ENCODE measurements around the gene MID1.

MID1 gene, protein sequence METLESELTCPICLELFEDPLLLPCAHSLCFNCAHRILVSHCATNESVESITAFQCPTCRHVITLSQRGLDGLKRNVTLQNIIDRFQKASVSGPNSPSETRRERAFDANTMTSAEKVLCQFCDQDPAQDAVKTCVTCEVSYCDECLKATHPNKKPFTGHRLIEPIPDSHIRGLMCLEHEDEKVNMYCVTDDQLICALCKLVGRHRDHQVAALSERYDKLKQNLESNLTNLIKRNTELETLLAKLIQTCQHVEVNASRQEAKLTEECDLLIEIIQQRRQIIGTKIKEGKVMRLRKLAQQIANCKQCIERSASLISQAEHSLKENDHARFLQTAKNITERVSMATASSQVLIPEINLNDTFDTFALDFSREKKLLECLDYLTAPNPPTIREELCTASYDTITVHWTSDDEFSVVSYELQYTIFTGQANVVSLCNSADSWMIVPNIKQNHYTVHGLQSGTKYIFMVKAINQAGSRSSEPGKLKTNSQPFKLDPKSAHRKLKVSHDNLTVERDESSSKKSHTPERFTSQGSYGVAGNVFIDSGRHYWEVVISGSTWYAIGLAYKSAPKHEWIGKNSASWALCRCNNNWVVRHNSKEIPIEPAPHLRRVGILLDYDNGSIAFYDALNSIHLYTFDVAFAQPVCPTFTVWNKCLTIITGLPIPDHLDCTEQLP

DNA sequence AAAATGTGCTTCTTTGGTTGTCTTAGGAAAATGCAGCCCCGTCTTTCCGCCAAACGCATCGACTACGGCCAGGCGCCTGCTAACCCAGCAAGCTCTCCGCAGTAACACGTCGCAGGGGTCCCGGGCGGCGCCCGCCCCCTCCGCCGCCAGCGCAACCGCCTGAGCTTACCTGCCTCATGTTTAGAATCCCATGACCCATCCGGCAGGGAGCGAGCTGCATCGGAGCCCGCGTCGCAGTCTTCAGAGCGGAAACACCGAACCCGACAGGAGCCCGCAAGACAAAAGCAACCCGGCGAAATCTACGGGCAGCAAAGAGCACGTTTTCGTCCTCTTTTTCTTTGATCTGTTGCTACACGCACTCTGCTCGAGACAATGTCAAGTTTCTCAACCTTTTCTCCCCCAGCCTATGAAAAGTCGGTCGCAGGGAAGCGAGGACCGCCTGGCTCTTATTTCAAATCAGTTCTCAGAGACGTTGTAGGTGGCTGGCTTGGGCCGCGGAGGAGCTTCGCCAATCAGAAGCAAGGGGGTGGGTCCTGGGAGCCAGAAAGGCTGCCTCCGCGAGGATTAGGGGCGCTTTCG lies at the start of gene MID1:
Gene MID1, minus strand, starts transcription at position 465 of the 579 bp plus-strand sequence. CDS start 53,038 bp downstream, outside the sequence.
- DNase-seq (ENCODE audit: low read depth) = no peak

DNA sequence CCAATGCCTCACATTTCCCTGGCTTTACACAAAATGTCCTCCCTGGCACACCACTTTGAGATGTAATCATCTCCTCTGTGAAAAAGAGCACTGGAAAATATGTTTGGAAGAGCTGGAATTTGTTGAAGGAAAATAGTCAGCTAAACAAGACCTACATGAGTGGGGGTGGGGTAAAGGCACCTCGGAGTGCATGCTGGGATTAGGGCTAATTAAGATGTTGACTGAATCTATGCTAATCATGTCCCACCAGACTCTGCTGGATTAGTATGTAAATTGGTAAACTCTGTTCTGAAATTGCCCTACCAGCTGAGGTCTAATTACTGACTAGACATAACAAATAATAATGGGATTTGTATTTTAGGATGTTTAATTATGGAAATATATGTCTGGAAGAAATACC lies 46.8 kb upstream of the MID1 start:
- no peak for DNase-seq (ENCODE audit: low read depth)

DNA sequence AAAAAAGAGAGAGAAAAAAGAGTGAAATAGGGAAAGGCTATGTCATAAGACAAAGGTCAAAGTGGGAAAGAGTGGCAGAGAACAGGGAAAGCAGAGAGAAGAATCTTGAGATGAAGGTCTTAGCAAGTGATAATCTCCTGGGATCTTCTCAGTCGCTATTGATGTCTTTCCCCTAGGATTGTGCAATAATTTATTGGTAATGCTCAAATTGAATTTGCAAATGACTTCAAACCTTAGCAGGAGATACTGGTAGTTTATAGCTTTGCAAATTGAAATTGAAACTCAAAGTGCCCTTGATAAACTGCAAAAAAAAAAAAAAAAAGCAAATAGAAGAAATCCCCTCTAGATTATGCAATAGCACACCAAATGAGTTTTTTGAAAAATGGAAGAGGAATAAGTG lies 45.7 kb upstream of the MID1 start:
- DNase-seq (ENCODE audit: low read depth) = no peak

DNA sequence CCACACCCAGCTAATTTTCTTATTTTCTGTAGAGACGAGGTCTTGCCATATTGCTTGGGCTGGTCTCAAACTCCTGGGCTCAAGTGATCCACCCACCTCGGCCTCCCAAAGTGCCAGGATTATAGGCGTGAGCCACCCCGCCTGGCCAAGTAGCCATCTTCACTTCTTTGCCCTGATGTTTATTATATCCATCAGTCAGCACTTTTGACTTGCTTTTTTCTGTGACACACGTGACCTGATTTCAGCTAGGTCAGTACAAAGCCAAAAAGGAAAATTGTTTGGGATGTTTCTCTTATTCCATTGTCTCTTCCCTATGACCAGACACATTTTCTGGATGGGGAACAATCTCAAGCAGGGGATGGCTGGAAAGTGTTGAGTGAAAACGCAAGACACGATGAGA lies 45.3 kb upstream of the MID1 start:
- no peak for DNase-seq (ENCODE audit: low read depth)

DNA sequence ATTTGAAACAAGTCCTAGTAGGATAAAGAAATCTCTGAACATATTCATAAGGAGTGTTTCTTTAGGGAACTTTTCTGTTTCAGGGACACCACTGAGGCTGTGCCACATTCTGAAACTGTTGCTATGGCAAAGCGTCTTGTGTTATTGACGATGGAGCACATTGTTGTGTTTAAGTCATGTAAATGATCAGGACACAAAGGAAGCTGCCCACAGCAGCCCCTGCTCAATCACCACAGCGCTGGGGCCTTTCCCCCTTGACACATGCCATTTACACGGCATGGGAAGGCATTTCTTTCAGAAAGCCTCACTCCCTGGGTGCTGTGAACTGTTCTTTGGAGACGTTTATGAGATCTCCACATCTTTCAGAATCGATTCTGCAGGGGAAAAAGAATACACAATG lies 39.8 kb upstream of the MID1 start:
- DNase-seq (ENCODE audit: low read depth) = no peak

DNA sequence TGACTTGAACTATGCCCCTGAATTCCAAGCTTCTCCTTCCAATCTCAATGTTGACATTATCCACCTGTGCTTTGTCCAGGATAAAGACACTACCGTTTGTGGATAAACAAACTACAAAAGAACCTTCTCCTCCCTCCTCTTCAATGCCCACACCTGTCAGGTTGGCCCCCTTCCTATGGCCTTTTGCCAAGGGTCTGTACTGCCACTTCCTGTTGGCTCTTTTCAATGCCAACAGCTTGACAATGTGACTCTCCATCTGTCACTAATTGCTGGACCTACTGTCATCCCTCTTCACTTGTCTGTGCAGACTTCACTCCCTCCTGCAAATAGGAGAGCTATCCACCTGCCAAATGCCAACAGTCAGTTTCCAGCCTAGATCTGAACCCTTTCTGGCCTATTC lies 35.8 kb upstream of the MID1 start:
- DNase-seq (ENCODE audit: low read depth) = no peak

DNA sequence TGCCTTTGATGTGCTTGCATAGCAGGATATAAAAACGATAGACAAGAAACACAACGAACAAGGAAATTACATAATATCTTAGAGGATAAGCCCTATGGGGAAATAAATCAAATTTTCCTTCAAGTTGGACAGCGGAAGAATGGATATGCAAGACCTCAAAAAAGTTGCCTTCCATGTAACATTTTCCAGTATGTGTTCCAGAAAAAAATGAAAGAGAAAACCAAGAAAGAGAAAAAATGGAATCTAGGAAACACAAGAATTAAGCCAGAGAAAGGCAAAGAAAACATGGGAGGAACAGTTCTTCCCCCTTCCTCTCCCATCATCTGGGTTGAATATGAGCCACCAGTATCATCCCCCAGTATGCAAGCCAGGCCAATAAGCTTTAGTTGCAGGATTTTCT lies 34.6 kb upstream of the MID1 start:
- DNase-seq (ENCODE audit: low read depth) = no peak

DNA sequence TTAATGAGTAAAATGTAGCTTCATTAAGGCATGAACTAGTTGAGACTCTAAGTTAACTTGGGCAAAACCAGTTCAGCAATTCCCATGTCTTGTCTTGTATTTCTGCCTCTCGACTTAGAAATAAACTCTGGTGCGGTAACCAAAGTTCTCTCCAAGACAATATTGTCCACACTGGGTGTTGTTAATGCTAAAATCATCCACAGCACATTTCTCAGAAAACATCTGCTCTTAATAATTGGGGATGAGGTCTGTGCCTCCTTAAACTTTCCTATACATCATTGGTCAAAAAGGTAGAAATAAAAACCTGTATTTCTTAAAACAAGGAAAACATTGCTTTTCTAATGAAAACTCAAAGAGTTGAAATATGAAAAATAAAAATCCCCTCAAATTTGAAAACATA lies 32.9 kb upstream of the MID1 start:
- DNase-seq (ENCODE audit: low read depth) = no peak

DNA sequence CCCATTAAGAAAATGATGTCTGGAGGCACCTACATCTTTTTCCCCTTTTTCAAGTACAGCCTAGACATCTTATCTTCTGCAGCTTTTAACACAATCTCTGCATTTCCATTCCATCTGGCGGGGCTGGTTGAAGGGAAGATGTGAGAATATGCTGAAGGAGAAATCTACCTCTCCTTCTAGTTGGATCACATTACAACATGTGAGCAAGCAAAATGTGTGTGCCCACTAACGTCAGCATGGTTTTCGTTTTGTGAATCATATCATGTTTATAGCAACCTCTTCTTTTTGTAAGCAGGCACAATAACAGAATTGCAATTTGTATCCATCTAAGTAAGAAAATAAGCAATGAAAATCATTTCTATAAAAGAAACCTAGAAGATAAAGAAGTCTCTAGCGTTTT lies 28.9 kb upstream of the MID1 start:
- no peak for DNase-seq (ENCODE audit: low read depth)

DNA sequence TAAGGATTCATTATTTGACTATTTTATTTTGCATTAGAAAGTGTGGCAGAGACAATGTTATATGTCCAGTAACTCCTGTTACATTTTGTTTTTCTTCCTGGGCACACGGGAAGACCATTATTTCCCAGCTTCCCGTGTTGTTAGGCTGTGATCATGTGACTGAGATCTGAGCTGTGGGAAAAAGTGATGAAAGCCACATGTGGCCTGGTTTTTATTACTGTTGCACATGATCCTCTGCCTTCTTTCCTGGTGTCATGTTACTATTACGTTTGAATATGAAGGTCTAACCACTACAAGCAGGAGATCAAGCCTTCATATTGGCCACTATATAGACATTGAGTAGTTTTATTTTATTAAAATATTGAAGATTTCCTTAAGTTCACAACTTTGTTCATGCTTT lies 28.2 kb upstream of the MID1 start:
- DNase-seq (ENCODE audit: low read depth) = no peak

DNA sequence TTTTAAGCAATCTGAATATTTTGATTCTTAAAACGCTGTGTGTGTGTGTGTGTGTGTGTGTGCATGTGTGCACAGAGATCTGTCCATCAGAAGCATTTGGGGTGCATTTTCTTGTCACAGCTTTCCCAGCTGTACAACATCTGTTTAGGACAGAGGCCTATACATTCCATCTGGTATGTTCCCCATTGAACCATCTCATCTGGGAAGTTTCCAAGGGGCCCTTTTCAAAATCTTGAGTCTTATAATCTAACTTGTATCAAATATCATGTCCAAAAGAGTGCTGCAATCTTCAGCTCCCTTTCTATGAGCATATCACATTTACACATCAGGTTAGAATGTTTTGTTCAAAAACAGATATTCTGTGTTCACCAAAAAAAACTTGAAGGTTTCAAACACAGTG lies 16.5 kb upstream of the MID1 start:
- DNase-seq (ENCODE audit: low read depth) = no peak

DNA sequence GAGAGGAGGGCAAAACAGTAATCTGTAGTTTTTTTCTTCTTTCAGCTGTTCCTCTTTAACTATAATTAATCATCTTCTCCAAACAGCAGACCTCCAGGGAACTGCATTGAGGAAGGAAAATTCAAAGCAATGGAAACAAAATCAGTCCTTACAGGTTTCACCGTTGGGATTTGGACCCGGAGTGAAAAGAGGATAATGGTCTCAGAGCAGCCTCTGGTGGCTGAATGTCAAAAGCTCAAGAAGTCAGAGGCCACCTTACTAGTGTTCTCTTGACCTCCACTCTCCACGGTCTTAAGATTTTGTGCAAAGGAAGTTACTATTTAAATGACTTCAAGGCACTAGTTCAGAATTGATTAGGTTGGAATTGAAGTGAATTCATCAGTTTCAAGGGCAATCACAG lies 16.0 kb upstream of the MID1 start:
- DNase-seq (ENCODE audit: low read depth) = no peak

DNA sequence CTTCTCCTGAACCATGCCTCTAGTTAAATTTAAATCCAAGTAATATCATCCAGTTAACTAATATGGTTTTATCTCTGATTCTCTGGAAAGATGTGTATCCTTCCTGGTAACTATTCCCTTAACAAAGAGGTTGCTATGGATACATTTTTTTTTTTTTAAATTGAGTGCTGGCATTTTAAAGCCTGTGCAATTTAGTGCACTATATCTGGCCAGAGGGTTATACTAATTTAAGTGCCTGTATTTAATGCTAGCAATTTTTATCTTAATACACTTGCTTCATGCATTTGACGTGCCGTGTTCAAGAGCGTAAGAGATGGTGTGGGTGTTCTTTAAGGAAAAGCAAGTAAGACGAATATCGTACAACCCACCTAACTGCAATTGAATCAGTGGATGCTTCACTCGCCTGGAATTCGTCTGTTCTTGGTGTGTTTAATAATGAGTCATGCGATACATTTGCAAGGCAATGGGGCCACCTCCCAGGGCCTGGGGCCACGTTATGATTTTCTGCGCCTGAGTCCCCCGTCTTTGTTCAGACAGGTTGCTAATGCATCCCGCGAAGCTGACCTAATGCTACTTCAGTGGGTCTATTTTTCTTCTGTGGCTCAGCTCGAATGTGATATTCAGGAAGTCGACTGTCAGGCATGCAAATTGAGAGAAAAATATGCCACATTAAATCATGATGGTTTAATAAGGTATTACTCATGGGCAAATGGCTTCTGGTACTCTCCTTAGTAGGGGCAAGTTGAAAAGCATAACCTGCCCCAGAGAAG lies 14.2 kb upstream of the MID1 start:
- no peak for DNase-seq (ENCODE audit: low read depth)

DNA sequence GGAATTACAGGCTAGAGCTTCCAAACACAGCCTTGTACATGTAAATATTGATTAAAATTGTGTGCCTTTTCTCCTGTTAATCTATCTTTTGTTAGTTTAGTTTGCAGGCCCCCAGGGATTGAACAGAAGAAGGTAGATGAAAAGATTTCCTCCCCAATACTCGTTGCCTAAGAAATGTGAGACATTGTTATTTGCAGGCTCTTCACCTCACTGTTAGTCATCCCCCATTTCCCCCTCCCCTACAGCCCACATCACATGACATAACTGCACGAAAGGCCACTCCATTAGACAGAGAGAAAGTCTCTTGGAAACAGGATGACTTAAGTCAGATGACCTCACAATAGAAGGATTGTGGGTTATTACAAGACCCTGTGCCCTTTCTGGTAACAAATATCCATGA lies 13.3 kb upstream of the MID1 start:
- no peak for DNase-seq (ENCODE audit: low read depth)

DNA sequence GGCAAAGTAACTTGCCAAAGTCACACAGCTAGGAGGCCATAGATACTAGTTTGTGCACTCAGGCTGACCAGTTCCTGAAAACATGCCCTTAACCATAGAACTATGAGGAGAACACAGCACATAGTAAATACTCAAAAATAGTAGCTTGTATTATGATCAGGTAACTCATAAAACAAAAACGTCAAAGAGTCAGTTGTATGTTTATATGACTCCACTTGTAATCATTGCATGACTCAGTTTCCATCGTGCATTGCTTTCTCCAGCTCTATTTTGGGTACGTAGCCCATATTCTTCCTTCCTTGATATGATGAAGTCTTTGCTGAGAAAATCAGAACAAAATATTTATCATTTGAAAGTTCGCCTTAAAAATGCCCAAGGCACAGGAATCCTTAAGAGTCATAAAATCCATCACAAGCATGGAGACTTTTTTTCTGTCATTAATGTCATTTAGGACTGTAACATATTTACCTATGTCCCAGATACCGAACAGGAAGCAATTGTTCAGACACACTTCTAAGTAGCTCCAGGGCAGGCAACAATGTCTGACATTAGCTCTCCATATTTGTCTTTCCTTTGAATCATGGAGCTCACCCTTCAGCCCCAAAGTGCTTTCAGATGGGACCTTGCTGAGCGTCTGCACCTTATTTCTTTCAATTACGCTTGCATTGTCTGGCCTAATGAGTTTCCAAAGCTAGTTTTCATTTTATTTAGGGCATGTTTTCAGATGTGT lies 11.2 kb upstream of the MID1 start:
- no peak for DNase-seq (ENCODE audit: low read depth)

DNA sequence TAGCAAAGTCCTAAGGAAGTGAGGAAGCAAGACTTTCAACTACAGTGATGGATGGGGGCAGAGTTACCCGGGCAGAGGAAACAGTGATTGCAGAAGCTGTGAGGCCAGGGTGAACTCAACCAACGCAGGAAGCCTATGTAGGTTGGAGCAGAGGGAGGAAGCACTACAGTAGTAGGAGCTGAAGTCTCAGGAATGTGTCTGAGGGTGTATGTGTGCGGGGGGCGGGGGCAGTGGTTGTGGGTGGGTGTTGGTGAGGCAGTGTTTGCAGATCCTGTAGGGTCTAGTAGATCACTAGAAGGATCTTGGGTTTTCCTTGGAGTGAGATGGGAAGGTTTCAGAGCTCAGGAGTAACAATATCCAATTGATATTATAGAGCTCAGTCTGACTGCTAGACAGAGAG lies 9.9 kb upstream of the MID1 start:
- no peak for DNase-seq (ENCODE audit: low read depth)

DNA sequence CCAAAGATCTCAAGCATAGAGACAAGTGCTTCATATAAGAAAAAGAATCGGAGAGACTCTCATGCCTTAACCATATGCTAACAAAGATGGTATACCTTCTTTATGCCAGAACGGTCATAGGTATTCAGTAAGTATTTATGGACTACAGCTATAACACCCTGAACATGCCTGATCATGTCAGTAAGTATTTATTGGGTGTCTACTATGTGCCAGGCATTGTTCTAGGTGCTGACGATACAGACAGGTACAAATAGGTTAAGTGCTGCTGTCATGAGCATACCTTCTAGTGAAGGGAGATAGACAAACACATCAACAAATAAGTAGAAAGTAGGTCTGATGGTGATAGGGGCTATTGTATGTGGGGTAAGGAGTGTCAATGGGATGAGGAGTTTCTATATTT lies 9.5 kb upstream of the MID1 start:
- DNase-seq (ENCODE audit: low read depth) = no peak

DNA sequence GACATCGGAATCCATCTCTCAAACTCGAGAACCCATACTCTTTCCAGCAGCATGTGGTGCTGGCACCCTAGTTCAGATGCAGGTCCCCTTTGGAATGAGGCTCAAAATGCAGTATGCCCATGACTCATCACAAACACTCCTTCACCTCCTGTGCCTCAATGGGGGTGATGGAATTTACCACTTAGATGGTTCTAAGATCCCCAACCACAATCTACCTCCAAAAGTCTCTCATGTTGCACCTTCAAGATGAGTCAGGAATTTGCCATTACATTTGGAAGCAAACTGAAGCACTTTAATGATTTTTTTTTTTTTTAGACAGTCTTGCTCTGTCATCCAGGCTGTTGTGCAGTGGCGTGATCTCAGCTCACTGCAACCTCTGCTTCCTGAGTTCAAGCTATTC lies 8.5 kb upstream of the MID1 start:
- no peak for DNase-seq (ENCODE audit: low read depth)

DNA sequence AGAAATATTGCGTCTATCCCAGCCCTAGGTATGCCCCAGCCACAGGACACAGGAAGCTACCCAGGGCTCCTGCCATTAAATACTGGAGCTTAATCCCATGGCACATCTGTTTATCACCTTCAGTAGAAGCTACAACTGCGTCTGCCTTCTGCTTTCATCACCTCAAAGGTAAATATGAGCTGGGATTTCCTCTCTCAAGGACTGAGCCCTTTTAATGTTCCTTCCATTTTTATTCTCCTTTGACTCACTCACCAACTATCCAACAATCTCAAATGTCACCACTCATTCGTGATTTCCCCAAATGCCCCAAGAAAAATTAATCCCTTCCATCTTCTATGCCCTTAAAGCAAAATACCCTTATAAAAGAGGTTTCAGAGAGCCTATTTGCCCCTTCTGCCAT lies 1.8 kb upstream of the MID1 start:
- DNase-seq (ENCODE audit: low read depth) = no peak

DNA sequence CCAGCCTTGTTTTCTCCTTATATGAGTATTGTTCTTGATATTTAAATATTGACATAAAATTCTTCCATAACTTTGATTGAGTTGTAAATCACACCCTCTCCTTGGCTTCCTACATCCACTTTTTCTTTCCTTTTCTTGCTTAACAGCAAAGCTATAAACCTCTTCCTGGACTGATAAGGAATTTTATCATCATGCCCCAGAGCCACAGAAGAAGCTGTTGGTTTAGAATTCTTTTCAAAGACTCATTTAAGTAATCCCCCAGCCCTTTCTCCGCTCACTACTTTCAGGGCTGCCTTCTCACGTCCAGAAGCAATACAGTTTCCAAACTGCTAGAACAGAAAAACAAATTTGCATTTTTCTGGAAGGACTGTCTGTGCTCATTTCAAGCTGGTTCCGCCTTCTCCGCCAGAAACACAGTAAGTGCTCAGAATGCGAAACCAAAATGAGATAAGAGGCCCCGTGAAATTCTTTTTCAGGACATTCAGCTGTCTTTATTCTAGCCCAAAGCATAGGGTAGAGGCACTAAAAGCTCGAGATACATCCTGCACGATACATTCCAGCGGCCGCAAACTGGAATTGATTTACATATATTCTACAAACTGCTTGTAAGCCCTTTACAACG lies 849 bp downstream of the MID1 start:
- DNase-seq (ENCODE audit: low read depth) = no peak

DNA sequence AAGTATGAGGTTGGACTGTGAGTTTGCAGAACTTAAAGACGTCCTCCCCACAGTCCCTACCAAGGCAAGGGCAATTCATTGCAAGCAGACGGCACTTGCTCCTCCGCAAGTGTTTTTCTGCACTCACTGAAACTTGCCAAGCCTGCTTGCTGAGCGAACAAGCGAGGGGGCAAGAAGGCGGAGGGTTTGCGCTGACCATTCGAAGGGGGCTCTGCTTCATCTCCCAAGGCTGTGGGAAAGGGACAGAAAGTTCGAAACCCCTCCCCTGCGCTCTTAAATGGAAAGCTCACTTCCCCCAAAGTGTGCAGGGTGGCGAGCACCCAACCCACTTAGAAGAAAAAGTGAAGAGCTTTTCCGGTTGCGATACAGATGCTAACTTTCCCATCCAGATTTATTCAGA lies 1.4 kb downstream of the MID1 start:
- no peak for DNase-seq (ENCODE audit: low read depth)

DNA sequence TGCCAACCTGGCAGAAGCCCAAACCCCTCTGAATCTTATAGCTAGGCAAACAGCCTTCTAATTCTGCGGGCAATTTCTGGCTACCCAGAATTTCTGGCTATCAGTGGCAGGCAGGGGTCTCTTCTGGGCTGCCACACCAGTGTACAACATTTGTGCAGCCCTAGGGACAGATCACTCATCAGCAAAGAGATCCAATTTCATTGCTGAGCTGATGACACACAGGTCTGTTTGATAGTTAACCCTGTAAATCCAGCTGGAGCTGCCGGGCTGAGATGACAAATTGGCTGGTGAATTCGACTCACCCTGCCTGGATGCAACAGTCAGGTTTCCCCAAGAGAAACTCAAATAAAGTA lies 2.4 kb downstream of the MID1 start:
- DNase-seq (ENCODE audit: low read depth) = no peak
